CD14-positive monocyte (primary cell): Measurements from ENCODE around the gene MACROD2. TPM values are rescaled to one million over a fixed set of nuclear protein-coding genes. Genes with fewer than 3 reads are reported as not detected.

Source experiments
- DNase-seq, 3 donors: peaks; one replicate each; pipeline ENCODE4 v3.0.0-alpha.2; 2011 to 2022
- H2AFZ ChIP-seq: 2 replicates; pipeline ENCODE4 v1.6.0; 2012; ENCODE audit warnings: mild to moderate bottlenecking, low read depth, low read length, inconsistent platforms; ENCODE audit not compliant: insufficient read depth, poor library complexity, severe bottlenecking
- H3K27ac ChIP-seq, 2 donors: 1 replicate in 1 of 2; 2 replicates in 1 of 2; pipeline ENCODE4 v1.5.1; 2012 to 2013; ENCODE audit warnings: low read length in 2 of 2, control low read depth in 1 of 2, inconsistent platforms in 1 of 2, low read depth in 1 of 2, mild to moderate bottlenecking in 1 of 2
- H3K27me3 ChIP-seq, 2 donors: one replicate each; pipeline versions ENCODE4 v1.6.0 to v1.6.1; 2011 to 2013; ENCODE audit warnings: low read length in 2 of 2; ENCODE audit not compliant: control insufficient read depth in 2 of 2, insufficient read depth in 2 of 2
- H3K36me3 ChIP-seq, 2 donors: replicated peaks in 1 of 2; 1 replicate in 1 of 2; 2 replicates in 1 of 2; pipeline versions ENCODE4 v1.5.1 to v1.6.1; 2012 to 2013; ENCODE audit warnings: low read length in 2 of 2, control low read depth in 1 of 2, inconsistent platforms in 1 of 2, mild to moderate bottlenecking in 1 of 2; ENCODE audit not compliant: insufficient read depth in 2 of 2, control insufficient read depth in 1 of 2
- H3K4me1 ChIP-seq, 2 donors: 1 replicate in 1 of 2; 2 replicates in 1 of 2; pipeline versions ENCODE4 v1.5.1 to v1.6.1; 2012 to 2013; ENCODE audit warnings: low read length in 2 of 2, control low read depth in 1 of 2, inconsistent platforms in 1 of 2, mild to moderate bottlenecking in 1 of 2, moderate library complexity in 1 of 2; ENCODE audit not compliant: insufficient read depth in 2 of 2, control insufficient read depth in 1 of 2
- H3K4me2 ChIP-seq: replicated peaks from 2 replicates; pipeline ENCODE3; 2012; ENCODE audit warnings: low read length, moderate library complexity, mild to moderate bottlenecking; ENCODE audit not compliant: poor library complexity, severe bottlenecking; ENCODE audit errors: extremely low read depth
- H3K4me3 ChIP-seq, 3 experiments: fragments of 200-600 bp in 1 of 3; sonication (generic) in 1 of 3; replicated peaks in 1 of 3; 1 replicate in 2 of 3; 2 replicates in 1 of 3; pipeline ENCODE4 v1.5.1; 2011 to 2013; ENCODE audit warnings: low read length in 3 of 3, mild to moderate bottlenecking in 3 of 3, control low read depth in 2 of 3, low read depth in 2 of 3, inconsistent platforms in 1 of 3, moderate library complexity in 1 of 3
- H3K79me2 ChIP-seq: 2 replicates; pipeline ENCODE4 v1.6.0; 2012; ENCODE audit warnings: mild to moderate bottlenecking, control low read depth, inconsistent platforms, low read length, moderate library complexity; ENCODE audit not compliant: insufficient read depth
- H3K9ac ChIP-seq: 2 replicates; pipeline ENCODE4 v1.6.0; 2017; ENCODE audit warnings: low read length, mild to moderate bottlenecking; ENCODE audit not compliant: insufficient read depth, poor library complexity, severe bottlenecking
- H3K9me3 ChIP-seq, 2 donors: replicated peaks in 1 of 2; 1 replicate in 1 of 2; 2 replicates in 1 of 2; pipeline versions ENCODE4 v1.5.1 to v1.6.1; 2012 to 2013; ENCODE audit warnings: low read length in 2 of 2, control low read depth in 1 of 2; ENCODE audit not compliant: control insufficient read depth in 1 of 2, insufficient read depth in 1 of 2
- H4K20me1 ChIP-seq: 2 replicates; pipeline ENCODE4 v1.6.0; 2012; ENCODE audit warnings: mild to moderate bottlenecking, low read length, control low read depth, moderate library complexity; ENCODE audit not compliant: insufficient read depth
- H3K27ac Mint-ChIP-seq, 7 donors: one replicate each; pipeline ENCODE4 v1.8.0; 2020; ENCODE audit warnings: mild to moderate bottlenecking in 7 of 7, mixed read lengths in 7 of 7, moderate library complexity in 6 of 7, inconsistent platforms in 2 of 7
- H3K27me3 Mint-ChIP-seq, 3 donors: one replicate each; pipeline ENCODE4 v1.8.0; 2021 to 2022; ENCODE audit warnings: low read depth in 3 of 3, mild to moderate bottlenecking in 3 of 3, mixed read lengths in 3 of 3, moderate library complexity in 3 of 3, inconsistent platforms in 1 of 3
- H3K36me3 Mint-ChIP-seq, 2 donors: one replicate each; pipeline ENCODE4 v1.8.0; 2020; ENCODE audit warnings: mixed read lengths in 2 of 2, inconsistent platforms in 1 of 2, mild to moderate bottlenecking in 1 of 2
- H3K4me1 Mint-ChIP-seq: one replicate; pipeline ENCODE4 v1.8.0; 2020; ENCODE audit warnings: mild to moderate bottlenecking, mixed read lengths
- H3K4me3 Mint-ChIP-seq, 2 donors: one replicate each; pipeline ENCODE4 v1.8.0; 2020; ENCODE audit warnings: mild to moderate bottlenecking in 2 of 2, mixed read lengths in 2 of 2, moderate library complexity in 1 of 2
- H3K9me3 Mint-ChIP-seq, 7 donors: one replicate each; pipeline ENCODE4 v1.8.0; 2020 to 2022; ENCODE audit warnings: mixed read lengths in 7 of 7, mild to moderate bottlenecking in 6 of 7, moderate library complexity in 6 of 7, inconsistent platforms in 2 of 7
- CTCF ChIP-seq: fragments of 200-600 bp; IDR thresholded peaks from one replicate; pipeline ENCODE4 v1.8.0; 2022; ENCODE audit warnings: antibody characterized with exemption, mild to moderate bottlenecking
- WGBS: methylation state at CpG from one replicate; pipeline ENCODE4 v1.1.5; 2013; ENCODE audit warnings: missing lambda C conversion rate; ENCODE audit not compliant: insufficient coverage; 5-methylcytosine and 5-hydroxymethylcytosine counted together
- intact Hi-C, 2 donors: fragments of 100-400 bp; cut with micrococcal nuclease; formaldehyde crosslinking; loops; one replicate each; pipeline versions ENCODE4 v1.15.0 to v1.15.1; 2023
- polyA plus RNA-seq, 3 donors: library from polyadenylated mRNA; depleted of rRNA in 1 of 3; unstranded in 2 of 3; stranded (reverse) in 1 of 3; fragments of 300-500 nt in 2 of 3; fragments of >200 nt in 1 of 3; fragmentation: Illumina TruSeq in 2 of 3; gene quantifications; 1 replicate in 2 of 3; 2 replicates in 1 of 3; pipeline ENCODE4 v1.2.3, GENCODE V29; 2012 to 2021

The MACROD2 gene
- polyA plus RNA-seq, 3 donors, result 0.23 TPM; not detected in 2

- no peaks in the 10 kb centered on the region for H3K4me1 Mint-ChIP-seq
- no CpG with 5 or more reads among the region's 3 CpGs for WGBS
These were observed 953.1 kb downstream of the MACROD2 start for GRCh38 chr20:14948416-14948815.

GRCh38 chr20:14950633-14951032 lies 955.3 kb downstream of the MACROD2 start:
- H3K27ac ChIP-seq, result no peak overlapping the region
- H4K20me1 ChIP-seq, result no peaks in the 10 kb centered on the region
- H2AFZ ChIP-seq, result no peak overlapping the region
- no peak for DNase-seq
- Mint-ChIP-seq H3K9me3 (peaks cover 0 to 8% (median 2%) of the 10 kb centered on the region in 7 donors), H3K36me3 (no peaks in the 10 kb centered on the region), H3K4me1 (no peaks in the 10 kb centered on the region), H3K27ac (no peak overlapping the region), H3K4me3 (no peak overlapping the region), H3K27me3 (peaks cover 0 to 2% (median 0%) of the 10 kb centered on the region in 3 donors)
- no CpG with 5 or more reads among the region's 1 CpG for WGBS
- H3K79me2 ChIP-seq, result no peaks in the 10 kb centered on the region
- H3K4me3 ChIP-seq, result no peak overlapping the region
- H3K9me3 ChIP-seq, result no peaks in the 10 kb centered on the region
- TF ChIP-seq CTCF, result no peak
- intact Hi-C loops, result no loop called here
- no peak overlapping the region for H3K4me2 ChIP-seq
- no peaks in the 10 kb centered on the region for H3K27me3 ChIP-seq
- H3K4me1 ChIP-seq, result no peaks in the 10 kb centered on the region
- no peaks in the 10 kb centered on the region for H3K36me3 ChIP-seq
- H3K9ac ChIP-seq, result no peak overlapping the region

More at GRCh38 chr20:14948416-14948815, 953.1 kb downstream of the MACROD2 start:
- Mint-ChIP-seq H3K36me3 (no peaks in the 10 kb centered on the region), H3K9me3 (peaks cover 0 to 10% (median 5%) of the 10 kb centered on the region in 7 donors), H3K4me3 (no peak overlapping the region), H3K27ac (no peak overlapping the region), H3K27me3 (no peaks in the 10 kb centered on the region)
- no peak for DNase-seq
- Histone ChIP-seq H3K4me1 (no peaks in the 10 kb centered on the region), H3K4me3 (no peak overlapping the region), H3K27ac (no peak overlapping the region), H3K9me3 (no peaks in the 10 kb centered on the region), H3K36me3 (no peaks in the 10 kb centered on the region), H4K20me1 (no peaks in the 10 kb centered on the region), H3K9ac (no peak overlapping the region), H2AFZ (no peak overlapping the region), H3K79me2 (no peaks in the 10 kb centered on the region), H3K4me2 (no peak overlapping the region), H3K27me3 (no peaks in the 10 kb centered on the region)
- no peak for TF ChIP-seq CTCF
- intact Hi-C loops, result no loop called here
